HG02870 (cell line): Measurements from ENCODE around the gene QRICH2.
"Not testable (repeated sequence)": the region's sequence is repeated elsewhere in the genome, so short reads cannot be mapped to it uniquely, and the experiment has no call there.

Experiments used
- ATAC-seq: cut with Tn5 transposase; IDR thresholded peaks from one replicate; pipeline ENCODE4 v1.9.1; 2021; ENCODE audit warnings: mild to moderate bottlenecking, moderate library complexity; ENCODE audit not compliant: unreplicated experiment

Gene QRICH2

DNA sequence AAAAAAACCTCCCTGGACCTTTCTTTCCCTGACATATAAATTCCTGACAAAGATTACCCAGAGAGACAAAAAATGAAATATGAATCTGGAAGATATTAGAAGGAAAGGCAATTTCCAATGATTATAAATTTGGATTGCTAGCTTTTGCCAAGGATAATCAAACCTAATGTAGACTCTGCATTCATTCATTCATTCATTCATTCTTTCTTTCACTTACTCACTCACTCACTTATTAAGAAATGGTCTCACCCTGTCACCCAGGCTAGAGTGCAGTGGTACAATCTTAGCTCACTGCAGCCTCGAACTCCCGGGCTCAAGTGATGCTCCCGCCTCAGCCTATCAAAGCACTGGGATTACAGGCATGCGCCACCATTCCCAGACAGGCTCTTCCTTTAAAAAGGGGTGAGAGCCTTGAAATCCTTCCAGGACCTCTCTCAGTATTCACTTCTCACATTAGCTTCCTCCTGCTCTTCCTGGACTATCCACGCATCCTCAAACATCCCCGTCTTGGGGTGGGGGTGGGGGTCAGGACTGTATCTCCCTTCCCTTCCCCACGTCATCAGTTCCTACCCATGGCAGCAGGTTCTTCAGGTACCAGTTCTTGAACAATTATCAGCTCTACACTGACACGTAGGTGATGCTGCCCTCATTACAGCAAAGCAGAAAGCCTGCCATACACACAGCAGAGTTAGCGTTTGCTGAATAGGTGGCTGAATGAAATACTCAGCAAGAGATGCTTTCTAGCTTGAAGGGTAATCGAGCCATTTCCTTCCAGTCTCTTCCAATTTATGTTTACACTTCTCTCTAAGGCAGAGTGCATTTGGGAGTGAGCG is 25.8 kb upstream of the QRICH2 start:
- ATAC-seq = no peak

DNA sequence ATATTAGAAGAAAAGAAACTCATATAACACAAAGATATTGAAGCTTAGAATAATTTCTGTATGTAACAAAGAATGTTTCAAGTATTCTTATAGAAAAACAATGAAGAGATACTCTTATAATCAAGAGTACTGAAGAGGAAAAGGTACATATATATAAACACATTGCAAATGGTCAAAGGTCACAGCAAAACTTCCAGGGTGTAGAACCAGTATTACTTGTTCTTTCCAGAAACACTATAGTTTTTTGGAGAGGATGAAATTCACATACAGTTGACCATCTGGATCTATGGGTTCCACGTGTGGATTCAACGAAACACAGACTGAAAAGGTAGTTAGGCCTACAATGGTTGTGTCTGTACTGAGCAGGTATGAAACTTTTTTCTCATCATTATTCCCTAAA is 23.0 kb upstream of the QRICH2 start:
- no peak for ATAC-seq

DNA sequence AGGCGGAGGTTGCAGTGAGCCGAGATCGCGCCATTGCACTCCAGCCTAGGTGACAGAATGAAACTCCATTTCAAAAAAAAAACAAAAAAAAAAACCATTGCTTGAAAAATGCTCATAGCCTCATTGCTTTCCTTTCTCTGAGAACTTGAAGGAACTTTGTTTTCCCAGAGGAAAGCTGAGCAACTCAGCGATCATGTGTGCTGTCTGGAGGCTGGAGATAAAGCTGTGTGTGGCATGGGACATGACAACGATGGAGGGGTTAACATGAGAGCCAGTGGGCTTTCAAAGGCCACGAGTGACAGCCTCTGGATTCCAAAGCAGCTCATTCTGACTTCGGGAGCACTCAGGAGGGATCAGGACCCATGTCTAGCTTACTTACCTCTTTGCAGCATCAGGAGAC is 21.6 kb upstream of the QRICH2 start:
- ATAC-seq = no peak

DNA sequence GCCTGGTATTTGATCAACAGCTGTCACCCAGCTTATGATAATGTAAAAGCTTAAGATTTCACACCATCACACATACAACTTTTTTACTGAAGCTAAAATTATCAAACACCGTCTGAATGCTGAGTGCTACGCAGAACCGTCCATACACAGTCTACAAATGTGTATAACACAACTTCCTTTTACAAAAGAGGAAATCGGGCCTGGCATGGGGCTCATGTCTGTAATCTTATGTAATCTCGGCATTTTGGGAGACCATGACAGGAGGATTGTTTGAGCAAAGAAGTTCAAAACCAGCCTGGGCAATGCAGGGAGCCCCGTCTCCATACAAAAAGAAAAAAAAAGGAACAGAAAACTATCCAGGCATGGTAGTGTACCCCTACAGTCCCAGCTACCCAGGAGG is 19.6 kb upstream of the QRICH2 start:
- ATAC-seq = no peak

DNA sequence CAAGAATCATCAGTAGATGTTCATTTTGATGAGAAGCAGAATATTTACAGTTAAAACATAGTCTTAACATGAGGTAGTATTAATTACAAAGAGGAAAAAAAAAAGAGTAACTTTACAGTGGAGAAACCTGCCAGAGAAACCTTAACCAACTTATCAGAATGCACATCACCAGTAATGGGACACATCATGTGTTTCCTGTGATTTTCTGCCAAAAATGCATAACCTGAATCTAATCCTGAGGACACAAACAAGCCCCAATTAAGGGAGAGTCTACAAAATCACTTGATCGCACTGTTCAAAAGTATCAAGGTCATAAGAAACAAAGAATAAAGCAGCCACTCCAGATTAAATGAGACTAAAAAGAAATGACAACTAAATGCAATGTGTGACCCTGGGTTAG is 18.2 kb upstream of the QRICH2 start:
- no peak for ATAC-seq

DNA sequence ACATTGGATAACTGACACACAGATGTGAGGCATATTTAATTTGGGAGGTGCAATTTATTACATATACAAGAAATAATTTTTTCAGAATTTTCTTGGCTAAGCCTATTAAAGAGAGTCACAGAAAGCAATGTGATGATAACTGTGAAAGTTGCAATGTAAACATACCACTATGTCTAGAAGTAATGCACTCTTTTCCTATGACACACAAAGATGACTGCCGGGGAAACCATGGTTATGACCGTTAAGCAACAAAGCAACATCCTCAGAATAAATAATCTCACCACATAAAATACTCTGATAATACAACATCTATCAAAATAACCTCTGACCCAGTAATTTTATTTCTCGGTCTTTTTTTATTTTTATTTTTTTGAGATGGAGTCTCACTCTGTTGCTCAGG is 10.5 kb upstream of the QRICH2 start:
- no peak for ATAC-seq

DNA sequence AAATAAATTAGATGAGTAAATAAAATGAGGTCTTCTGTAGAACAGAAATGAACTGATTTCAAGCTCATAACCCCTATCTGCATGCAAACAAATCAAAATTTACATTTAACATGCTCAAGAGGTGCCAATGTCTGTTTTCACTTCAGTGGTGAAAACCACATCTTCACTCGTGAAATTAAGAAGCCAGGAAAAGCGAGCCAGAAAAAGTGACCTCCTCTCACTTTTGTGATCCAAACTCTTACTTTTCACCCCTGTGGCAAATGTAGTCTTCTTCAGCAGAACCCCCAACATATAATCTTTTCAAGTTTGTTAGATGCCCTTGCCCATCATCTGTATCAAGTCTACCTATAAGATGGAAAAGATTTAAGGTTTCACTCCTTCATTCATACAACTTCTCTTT is 9.5 kb upstream of the QRICH2 start:
- no peak for ATAC-seq

DNA sequence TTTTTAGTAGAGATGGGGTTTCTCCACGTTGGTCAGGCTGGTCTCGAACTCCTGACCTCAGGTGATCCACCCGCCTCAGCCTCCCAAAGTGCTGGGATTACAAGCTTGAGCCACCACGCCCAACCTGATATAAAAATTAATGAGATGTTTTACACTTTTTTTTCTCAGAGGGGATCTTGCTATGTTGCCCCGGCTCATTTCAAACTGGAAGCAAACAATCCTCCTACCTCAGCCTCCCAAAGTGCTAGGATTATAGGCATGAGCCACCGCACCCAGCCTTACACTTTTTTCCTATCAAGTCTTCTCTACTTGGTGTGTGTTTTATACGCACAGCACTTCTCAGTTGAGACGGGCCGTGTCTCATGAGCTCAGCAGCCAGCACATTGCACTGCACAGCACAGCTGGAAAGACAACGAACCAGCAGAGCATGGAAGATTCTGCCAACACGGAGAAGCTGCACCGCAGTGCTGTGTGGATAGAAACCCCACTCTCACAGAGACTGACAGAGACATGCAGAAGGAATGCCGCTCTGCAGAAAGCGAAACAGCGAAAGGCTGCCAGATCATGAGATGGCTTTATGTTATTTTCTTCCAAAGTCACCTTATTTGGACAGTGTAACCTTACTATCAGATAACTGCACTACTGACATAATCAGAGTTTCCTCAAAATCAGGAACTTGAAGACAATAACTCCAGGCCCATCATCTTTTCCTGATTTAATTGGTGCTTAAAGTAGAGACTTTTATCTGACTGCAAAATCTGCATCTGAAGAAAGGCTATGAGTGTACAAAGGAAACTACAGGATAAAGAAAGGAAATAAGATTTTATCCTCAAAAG is 6.5 kb upstream of the QRICH2 start:
- ATAC-seq = no peak

DNA sequence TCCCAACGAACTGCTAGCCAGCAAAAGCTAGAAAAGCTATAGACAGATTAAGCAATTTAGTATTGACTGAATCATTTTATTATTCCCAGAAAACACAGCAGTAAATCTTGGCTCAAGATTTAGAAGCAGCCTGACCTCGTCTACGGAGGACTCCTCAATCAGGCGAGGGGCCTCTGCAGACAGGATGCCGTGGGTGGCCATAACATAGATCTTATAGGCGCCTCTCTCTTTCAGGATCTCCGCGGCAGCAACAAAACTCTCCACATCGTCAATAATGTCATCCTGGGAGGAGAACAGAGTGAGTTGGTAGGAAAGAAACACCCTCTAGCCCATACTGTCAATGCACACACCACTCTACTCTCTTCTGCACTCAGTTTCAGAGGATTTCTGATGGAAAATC is 4.7 kb upstream of the QRICH2 start:
- ATAC-seq = no peak

DNA sequence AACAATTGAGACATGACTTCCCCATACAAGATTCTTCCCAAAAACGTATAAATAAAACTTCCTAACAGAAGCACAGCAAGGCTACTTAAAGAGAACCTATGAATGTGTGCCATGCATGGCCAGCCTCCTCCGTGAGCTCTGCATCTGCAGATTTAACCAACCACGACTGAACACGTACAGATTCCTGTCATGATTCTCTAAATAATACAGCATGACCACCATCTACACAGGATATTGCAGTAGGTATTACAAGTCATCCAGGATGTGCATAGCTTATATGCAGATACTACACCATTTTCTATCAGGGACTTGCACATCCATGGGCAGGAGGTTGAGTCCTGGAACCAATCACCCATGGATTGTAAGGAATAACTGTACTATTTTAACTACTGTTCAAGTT is 1.4 kb upstream of the QRICH2 start:
- no peak for ATAC-seq

DNA sequence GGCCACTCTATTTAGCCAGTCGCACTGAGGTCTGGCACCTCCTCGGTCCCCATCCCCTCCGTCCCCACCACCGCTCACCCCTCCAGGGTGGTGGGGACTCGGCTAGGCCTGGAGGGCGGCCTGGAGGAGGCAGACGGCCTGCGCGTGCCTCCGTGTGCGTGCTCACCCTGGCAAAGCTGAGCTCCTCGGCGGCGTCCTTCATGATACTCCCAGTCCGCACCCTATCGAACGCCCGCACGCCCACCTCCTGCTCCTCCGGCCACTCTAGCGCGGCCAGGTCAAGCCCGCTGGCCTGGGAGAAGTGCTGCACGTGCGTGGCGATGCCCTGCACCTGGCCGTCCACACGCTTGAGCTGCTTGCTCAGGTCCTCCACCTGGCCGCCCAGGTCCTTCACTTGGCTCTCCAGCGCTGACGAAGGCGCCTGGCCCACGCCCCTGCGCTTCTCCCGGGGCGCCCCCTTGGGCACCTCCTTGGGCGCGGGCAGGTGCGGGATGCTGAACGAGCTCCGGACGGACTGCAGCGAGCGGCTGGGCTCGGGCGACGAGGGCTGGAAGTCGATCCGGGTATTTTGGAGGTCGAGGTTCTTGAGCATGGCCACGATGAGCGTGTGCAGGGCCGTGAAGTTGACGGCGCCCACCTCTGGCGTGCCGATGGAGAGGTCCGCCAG is 644 bp downstream of the QRICH2 start:
- ATAC-seq = no peak

DNA sequence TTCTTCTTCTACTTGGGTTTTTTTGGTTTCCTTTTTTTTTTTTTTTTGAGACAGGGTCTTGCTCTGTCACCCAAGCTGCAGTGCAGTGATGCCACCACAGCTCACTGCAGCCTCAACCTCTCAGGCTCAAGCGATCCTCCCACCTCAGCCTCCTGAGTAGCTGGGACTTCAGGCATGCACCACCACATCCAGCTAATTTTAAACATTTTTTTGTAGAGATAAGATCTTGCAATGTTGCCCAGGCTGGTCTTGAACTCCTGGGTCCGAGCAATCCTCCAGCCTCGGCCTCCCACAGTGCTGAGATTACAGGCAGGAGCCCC is 3.0 kb downstream of the QRICH2 start:
- not testable (repeated sequence) for ATAC-seq

DNA sequence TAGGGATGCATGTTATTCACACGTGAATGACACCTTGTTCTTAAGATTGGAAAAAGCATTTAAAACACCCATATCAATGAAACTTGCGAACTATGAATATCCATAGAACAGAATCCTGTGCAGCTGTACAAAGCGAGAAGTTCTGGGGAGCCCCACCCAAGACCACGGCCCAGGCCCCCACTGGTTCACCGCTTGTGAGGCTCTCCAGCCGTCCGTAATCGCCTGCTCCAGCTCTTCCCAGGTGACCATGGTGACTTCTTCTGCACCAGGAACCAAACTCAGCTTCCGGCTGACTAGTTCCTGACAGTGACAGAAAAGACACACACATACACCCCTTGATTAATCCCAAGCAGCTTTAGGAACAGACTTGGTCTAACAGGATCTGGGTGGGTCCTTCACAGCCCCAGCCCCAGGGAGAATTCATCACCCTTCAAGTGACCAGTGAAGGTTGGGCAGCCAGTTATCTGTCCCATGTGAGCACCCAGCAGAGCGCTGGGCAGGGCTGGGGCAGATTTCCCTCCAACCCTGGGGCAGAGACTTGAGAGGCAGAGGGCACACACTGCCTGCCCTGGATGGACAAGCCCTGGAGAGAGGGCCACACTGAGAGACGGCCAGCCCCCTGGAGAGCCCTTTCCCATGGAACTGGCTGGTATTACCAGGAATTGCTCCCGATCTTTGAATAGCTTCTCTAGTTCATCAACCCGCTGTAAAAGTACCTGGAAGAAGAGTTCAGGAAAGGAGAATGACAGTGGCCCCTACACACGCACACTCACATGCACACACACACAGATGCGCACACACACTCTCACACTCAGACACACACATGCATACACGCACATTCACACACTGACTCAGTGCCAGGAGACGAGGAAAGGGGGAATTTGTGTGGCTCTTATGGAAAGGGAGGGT is 3.6 kb downstream of the QRICH2 start:
- no peak for ATAC-seq

DNA sequence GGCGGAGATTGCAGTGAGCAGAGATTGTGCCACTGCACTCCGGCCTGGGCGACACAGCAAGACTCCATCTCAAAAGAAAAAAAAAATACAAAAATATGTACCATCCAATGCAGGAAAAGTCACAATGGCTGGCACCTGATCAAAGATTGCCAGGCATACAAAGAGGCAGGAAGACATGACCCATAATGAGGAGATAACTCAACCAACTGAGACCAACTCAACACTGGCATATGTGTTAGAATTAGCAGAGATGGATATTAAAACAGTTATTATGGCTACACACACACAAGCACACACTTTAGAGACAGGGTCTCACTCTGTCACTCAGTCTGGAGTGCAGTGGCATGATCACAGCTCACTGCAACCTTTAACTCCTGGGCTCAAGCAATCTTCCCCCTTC is 10.6 kb downstream of the QRICH2 start:
- ATAC-seq = no peak

DNA sequence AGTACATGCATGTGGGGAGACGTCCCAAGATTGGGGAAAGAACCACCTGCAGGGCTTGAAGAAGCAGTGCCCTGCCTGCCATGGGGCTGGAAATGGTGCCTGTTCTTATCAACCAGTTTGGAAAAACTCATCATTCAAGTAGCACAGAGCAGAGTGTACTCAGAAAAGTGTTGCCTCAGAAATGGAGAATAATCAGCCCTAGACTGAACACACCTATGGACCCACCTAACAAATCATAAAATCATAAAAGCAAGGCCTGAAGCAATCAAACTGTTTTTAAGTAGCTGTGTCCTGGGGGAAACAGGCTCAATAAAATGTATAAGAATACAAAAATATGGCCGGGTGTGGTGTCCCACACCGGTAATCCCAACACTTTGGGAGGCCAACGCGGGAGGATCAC is 11.2 kb downstream of the QRICH2 start:
- no peak for ATAC-seq

DNA sequence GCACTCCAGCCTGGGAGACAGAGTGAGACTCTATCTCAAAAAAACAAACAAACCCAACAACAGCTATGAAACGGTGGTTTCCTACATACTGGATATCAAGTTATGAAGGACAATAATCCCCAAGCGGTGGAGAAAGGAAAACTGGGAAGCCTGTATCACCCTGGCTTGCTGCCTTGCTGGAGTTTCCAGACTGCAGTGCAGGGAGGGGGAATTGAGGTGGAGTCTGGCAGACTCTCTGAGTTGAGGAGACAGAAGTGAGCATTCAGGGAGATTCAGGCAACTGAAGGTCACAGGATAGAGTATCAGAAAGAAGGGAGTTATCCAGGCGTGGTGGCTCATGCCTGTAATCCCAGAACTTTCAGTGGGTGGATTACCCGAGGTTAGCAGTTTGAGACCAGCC is 11.9 kb downstream of the QRICH2 start:
- no peak for ATAC-seq

DNA sequence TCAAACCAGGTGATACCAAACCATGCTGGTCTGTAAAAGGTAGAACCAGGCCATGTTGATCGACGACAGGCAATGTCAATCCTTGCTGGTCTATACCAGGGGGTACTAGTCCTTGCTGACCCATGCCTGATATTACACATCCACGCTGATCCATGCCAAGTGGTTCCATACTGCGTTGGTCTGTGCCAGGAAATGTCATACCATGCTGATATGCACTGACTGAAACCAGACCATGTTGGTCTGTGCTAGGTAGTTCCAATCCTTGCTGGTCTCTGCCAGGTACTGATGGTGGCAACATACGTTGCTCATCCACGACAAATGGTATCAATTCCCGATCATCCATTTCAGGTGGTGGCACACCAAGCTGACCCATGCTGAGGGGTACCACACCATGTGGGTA is 15.0 kb downstream of the QRICH2 start:
- no peak for ATAC-seq

DNA sequence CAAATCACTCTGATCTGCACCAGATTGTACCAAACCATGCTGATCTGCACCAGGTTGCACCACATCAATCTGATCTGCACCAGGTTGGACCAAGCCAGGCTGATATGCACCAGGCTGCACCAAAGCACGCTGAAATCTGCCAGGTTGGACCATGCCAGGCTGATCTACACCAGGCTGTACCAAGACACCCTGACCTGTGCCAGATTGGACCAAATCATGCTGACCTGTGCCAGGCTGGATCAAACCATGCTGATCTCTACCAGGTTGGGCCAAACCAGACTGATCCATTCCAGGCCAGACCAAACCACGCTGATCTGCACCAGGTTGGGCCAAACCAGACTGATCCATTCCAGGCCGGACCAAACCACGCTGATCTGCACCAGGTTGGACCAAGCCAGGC is 15.5 kb downstream of the QRICH2 start:
- ATAC-seq = no peak

DNA sequence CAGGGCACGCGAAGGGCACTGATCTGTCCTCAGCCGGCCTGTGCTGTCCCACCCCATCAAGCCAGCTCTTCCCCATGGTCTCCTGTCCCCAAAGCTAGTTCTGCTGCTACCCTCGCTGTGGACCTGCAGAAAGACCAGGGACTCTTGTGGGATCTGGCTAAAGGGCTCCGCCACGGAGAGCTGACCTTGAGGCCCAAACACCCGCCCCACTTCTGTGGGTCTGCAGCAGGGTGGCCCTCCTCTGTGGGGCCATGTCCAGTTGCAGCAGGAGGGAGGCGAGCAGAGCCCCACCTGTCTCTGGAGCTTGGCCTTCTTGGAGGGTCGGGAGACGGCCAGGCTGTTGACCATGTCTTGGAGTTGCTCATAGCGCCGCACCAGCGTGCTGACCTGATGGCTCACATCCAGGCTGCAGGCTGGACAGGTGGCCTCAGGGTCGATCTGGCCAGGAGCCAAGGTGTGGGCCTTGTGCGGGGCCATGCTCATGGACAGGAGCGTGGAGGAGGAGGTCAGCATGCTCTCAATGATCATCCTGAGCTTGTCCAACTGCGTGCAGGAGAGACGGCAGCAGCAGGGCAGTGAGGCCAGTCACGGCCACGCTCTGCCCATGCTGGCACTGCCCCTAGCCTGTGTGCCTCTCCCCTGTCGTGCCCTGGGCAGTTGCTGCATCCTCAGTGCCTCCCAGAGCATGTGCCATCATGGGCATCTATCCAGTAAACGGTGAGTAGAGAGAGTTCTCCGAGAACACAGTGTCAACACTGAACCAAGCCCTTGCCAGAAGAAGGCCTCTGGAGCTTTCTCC is 26.3 kb downstream of the QRICH2 start:
- ATAC-seq = no peak

DNA sequence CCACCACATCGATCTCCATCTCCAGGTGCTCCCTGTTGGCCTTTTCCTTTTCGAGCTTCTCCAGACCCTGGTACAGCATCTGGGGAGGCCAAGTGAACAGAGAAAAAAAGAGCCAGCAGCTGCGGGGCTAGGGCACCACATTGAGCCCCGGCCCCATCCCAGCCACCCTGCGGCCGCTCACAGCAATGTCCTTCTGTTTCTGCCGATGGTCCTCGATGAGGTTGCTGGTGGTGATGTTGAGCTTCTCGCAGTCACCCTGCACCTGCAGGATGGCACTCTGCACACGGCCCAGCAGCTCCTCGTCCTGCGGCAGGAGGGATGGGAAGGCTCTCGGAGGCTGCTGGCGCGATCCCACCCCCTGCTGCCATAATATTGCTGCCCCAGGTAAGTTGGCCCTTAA is 27.4 kb downstream of the QRICH2 start:
- no peak for ATAC-seq
